Cardiac septum (tissue), 1 donor: ENCODE data around the gene TBCD. TPM values are rescaled to one million over a fixed set of nuclear protein-coding genes. Genes with fewer than 3 reads are reported as not detected.
"Not testable (repeated sequence)": the region's sequence is repeated elsewhere in the genome, so short reads cannot be mapped to it uniquely, and the experiment has no call there.

Source experiments
- DNase-seq: peaks from one replicate; pipeline ENCODE4 v3.0.0-alpha.2; 2020; ENCODE audit warnings: low spot score
- intact Hi-C: fragments of 100-400 bp; cut with DNase I; formaldehyde crosslinking; loops from one replicate; pipeline ENCODE4 v1.14.0; 2022
- total RNA-seq: library from RNA; stranded (reverse); fragmentation: NEBNext Ultra II Directional; extraction: Animal tissue kit (Norgen Biotek cat#: 25700); gene quantifications from one replicate; pipeline ENCODE4 v1.2.1, GENCODE V29; 2021
- donor health status: DM: no; HTN: no; CAD: no.

TBCD gene
- total RNA-seq, 1 donor from 2014 or later: 67.3 TPM

- intact Hi-C loops: no loop called here
- DNase-seq: peak; percentile 36
Observed at GRCh38 chr17:82964851-82965341, 213.0 kb downstream of the TBCD start.

GRCh38 chr17:82965371-82965770 lies 213.5 kb downstream of the TBCD start:
- DNase-seq: no peak
- intact Hi-C loops: no loop called here

- no peak for DNase-seq
- intact Hi-C loops: no loop called here
Observed at GRCh38 chr17:82966415-82966814, 214.6 kb downstream of the TBCD start.

GRCh38 chr17:82967268-82968032 lies 215.6 kb downstream of the TBCD start:
- DNase-seq: no peak
- intact Hi-C loops: no loop called here

- intact Hi-C loops, DNase-seq: not testable (repeated sequence)
Observed at GRCh38 chr17:82968033-82968841, 216.4 kb downstream of the TBCD start.

- intact Hi-C loops: no loop called here
- DNase-seq: no peak
Observed at GRCh38 chr17:82970067-82970466, 218.2 kb downstream of the TBCD start.

GRCh38 chr17:82970818-82971590 lies 219.1 kb downstream of the TBCD start:
- DNase-seq: peak; percentile 62
- intact Hi-C loops: no loop called here

GRCh38 chr17:82972836-82973372 lies 221.0 kb downstream of the TBCD start:
- DNase-seq: peak; percentile 38
- intact Hi-C loops: no loop called here

- intact Hi-C loops: no loop called here
- peak; percentile 74 for DNase-seq
Observed at GRCh38 chr17:82973456-82974135, 221.7 kb downstream of the TBCD start.

GRCh38 chr17:82974136-82974952 lies 222.5 kb downstream of the TBCD start:
- DNase-seq: peak; percentile 68
- intact Hi-C loops: no loop called here

GRCh38 chr17:82976982-82977488 lies 225.2 kb downstream of the TBCD start:
- DNase-seq: no peak
- intact Hi-C loops: no loop called here

- DNase-seq: no peak
- intact Hi-C loops: no loop called here
Observed at GRCh38 chr17:82977606-82978005, 225.7 kb downstream of the TBCD start.

- intact Hi-C loops: no loop called here
- DNase-seq: no peak
Observed at GRCh38 chr17:82978765-82979349, 227.0 kb downstream of the TBCD start.

GRCh38 chr17:82979718-82980117 lies 227.9 kb downstream of the TBCD start:
- intact Hi-C loops: no loop called here
- DNase-seq: no peak

GRCh38 chr17:82980632-82981031 lies 228.8 kb downstream of the TBCD start:
- intact Hi-C loops: no loop called here
- DNase-seq: no peak

GRCh38 chr17:82981141-82981730 lies 229.4 kb downstream of the TBCD start:
- no peak for DNase-seq
- intact Hi-C loops: no loop called here

GRCh38 chr17:82983510-82984248 lies 231.8 kb downstream of the TBCD start:
- DNase-seq: no peak
- intact Hi-C loops: no loop called here
